DOHH2 (cell line): ENCODE data around the gene RPL36AL.

Source experiments
- EZH2phosphoT487 ChIP-seq: fragments of 200-600 bp; sonication (generic); IDR thresholded peaks from 2 replicates; pipeline ENCODE4 v1.6.1; 2017; ENCODE audit warnings: borderline replicate concordance, mild to moderate bottlenecking, antibody characterized with exemption, low read length, moderate library complexity, mixed read lengths
- TF ChIP-seq, protein P1 (sequence below): fragments of 200-600 bp; sonication (generic); IDR thresholded peaks from one replicate; pipeline ENCODE4 v1.5.1; 2014; ENCODE audit warnings: antibody characterized with exemption, mild to moderate bottlenecking, low read depth, low read length; ENCODE audit not compliant: poor library complexity, severe bottlenecking

DNA sequence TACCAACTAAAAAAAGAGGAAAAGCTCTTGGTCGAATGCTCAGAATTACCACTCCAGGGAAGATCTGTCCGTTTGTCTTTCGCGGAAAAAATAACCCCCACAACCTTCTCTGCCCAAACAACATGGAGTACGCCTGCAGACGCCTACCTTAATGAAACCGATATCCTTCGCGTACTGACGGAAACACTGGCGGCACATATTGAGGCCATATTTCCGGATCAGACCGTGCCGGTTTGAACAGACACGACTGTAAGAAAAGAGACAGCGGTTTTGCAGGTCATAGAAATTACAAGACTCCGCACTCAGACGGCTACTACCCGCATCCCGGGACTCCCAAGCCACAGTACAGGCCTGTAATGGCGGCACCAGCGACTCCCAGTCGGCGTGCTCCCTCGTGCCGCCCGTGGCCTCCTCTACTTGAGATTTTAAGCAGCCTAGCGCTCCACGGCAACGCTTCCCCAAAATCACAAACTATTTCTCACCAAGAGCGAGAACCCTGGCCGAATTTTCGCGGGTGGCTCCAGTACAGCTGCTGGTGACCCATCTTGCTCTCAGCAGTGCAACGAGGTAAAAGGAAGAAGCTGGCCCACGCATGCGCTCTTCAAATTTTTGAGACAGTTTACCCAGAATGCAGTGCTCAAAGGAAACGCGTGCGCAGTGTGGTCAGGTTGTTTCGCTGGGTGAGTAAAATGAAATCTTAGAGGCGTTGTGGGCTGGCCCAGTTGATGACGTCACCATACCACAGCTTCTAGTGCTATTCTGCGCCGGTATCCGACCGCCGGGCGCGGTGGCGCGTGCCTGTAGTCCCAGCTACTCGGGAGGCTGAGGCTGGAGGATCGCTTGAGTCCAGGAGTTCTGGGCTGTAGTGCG lies 34.4 kb downstream of the RPL36AL start, which contains the start of gene RPS29:
- no peak for TF ChIP-seq EZH2phosphoT487
- TF ChIP-seq, protein P1, sequence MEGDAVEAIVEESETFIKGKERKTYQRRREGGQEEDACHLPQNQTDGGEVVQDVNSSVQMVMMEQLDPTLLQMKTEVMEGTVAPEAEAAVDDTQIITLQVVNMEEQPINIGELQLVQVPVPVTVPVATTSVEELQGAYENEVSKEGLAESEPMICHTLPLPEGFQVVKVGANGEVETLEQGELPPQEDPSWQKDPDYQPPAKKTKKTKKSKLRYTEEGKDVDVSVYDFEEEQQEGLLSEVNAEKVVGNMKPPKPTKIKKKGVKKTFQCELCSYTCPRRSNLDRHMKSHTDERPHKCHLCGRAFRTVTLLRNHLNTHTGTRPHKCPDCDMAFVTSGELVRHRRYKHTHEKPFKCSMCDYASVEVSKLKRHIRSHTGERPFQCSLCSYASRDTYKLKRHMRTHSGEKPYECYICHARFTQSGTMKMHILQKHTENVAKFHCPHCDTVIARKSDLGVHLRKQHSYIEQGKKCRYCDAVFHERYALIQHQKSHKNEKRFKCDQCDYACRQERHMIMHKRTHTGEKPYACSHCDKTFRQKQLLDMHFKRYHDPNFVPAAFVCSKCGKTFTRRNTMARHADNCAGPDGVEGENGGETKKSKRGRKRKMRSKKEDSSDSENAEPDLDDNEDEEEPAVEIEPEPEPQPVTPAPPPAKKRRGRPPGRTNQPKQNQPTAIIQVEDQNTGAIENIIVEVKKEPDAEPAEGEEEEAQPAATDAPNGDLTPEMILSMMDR, result no peak
